ENCODE data around the gene RFLNA.

The RFLNA gene

DNA sequence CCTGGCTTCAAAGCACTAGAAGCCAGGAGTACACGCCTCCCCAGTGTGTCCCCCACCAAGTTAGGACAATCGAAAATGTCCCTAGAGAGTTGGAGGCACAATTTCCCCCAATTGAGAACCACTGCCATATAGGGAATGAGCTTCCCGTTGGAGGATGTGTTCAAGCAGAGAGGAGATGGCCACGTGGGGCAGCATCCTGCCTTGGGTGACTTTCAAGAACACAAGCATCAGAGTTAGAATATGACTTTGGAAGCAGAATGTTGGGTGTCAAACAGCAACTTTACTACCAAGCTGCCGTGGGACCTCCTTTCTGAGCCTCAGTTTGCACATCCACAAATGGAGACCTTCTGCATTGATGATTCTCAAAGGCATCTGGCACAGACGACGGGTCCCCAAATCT lies 56.5 kb downstream of the RFLNA start:
- TF ChIP-seq CTCF (IDR thresholded peaks at IDR 0.05; ENCODE audit: low read length) (no peak), EZH2 (IDR thresholded peaks at IDR 0.05; ENCODE audit: borderline replicate concordance, low read length) (no peak)
- H3K27ac ChIP-seq (ENCODE audit: low read depth, low read length, poor library complexity, severe bottlenecking) = no peak overlapping the region
- H2AFZ ChIP-seq (ENCODE audit: low read length) = no peak overlapping the region
- H3K4me1 ChIP-seq (ENCODE audit: insufficient read depth, low read length, severe bottlenecking) = peaks cover 12% of the 10 kb centered on the region
- no peak overlapping the region for H3K9ac ChIP-seq (ENCODE audit: low read length)
- H3K27me3 ChIP-seq (ENCODE audit: insufficient read depth, low read length) = no peaks in the 10 kb centered on the region
- peaks cover 20% of the 10 kb centered on the region; the same call in 1 of the 2 replicates for H3K36me3 ChIP-seq (ENCODE audit: insufficient read depth, low read length)
- no peak overlapping the region for H3K4me2 ChIP-seq (ENCODE audit: low read length)
- no peaks in the 10 kb centered on the region for H4K20me1 ChIP-seq (ENCODE audit: insufficient read depth, low read length)
- H3K9me2 ChIP-seq (ENCODE audit: low read depth, low read length) = no peaks in the 10 kb centered on the region
- no peaks in the 10 kb centered on the region for H3K79me2 ChIP-seq (ENCODE audit: insufficient read depth, low read length)
- H3F3A ChIP-seq (ENCODE audit: insufficient read depth, low read length) = no peaks in the 10 kb centered on the region
- no peak overlapping the region for H3K4me3 ChIP-seq (ENCODE audit: low read depth, low read length, poor library complexity, severe bottlenecking)
- H3K9me3 ChIP-seq (ENCODE audit: low read length) = no peaks in the 10 kb centered on the region

DNA sequence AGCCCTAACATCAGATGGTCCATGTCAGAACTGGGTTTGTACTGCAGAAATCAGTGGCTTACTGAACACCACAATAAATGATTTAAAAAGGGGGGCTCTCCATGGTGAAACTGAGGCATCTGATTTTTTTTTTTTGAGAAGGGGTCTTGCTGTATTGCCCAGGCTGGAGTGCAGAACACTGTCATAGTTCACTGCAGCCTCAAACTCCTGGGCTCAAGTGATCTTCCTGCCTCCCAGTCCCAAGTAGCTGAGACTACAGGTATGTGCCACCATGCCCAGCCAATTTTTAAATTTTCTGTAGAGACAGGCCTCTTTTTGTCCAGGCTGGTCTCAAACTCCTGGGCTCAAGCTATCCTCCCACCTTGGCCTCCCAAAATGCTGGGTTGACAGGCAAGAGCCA lies 57.4 kb downstream of the RFLNA start:
- peaks cover 12% of the 10 kb centered on the region for H3K4me1 ChIP-seq (ENCODE audit: insufficient read depth, low read length, severe bottlenecking)
- H3K9me3 ChIP-seq (ENCODE audit: low read length) = no peaks in the 10 kb centered on the region
- H3K9ac ChIP-seq (ENCODE audit: low read length) = no peak overlapping the region
- no peak overlapping the region for H3K4me2 ChIP-seq (ENCODE audit: low read length)
- H3K4me3 ChIP-seq (ENCODE audit: low read depth, low read length, poor library complexity, severe bottlenecking) = no peak overlapping the region
- no peaks in the 10 kb centered on the region for H3K27me3 ChIP-seq (ENCODE audit: insufficient read depth, low read length)
- peaks cover 19% of the 10 kb centered on the region; the same call in 1 of the 2 replicates for H3K36me3 ChIP-seq (ENCODE audit: insufficient read depth, low read length)
- no peaks in the 10 kb centered on the region for H3K79me2 ChIP-seq (ENCODE audit: insufficient read depth, low read length)
- no peaks in the 10 kb centered on the region for H4K20me1 ChIP-seq (ENCODE audit: insufficient read depth, low read length)
- H3K27ac ChIP-seq (ENCODE audit: low read depth, low read length, poor library complexity, severe bottlenecking) = peak overlapping the region; percentile 45
- TF ChIP-seq CTCF (IDR thresholded peaks at IDR 0.05; ENCODE audit: low read length) = no peak
- no peaks in the 10 kb centered on the region for H3F3A ChIP-seq (ENCODE audit: insufficient read depth, low read length)
- H2AFZ ChIP-seq (ENCODE audit: low read length) = no peak overlapping the region
- no peaks in the 10 kb centered on the region for H3K9me2 ChIP-seq (ENCODE audit: low read depth, low read length)

- no peak overlapping the region for H3K4me3 ChIP-seq (ENCODE audit: low read depth, low read length, poor library complexity, severe bottlenecking)
- H3K9ac ChIP-seq (ENCODE audit: low read length) = no peak overlapping the region
- peak overlapping the region; percentile 45 for H3K27ac ChIP-seq (ENCODE audit: low read depth, low read length, poor library complexity, severe bottlenecking)
- no peaks in the 10 kb centered on the region for H4K20me1 ChIP-seq (ENCODE audit: insufficient read depth, low read length)
- H3K27me3 ChIP-seq (ENCODE audit: insufficient read depth, low read length) = no peaks in the 10 kb centered on the region
- H3K9me3 ChIP-seq (ENCODE audit: low read length) = no peaks in the 10 kb centered on the region
- no peaks in the 10 kb centered on the region for H3F3A ChIP-seq (ENCODE audit: insufficient read depth, low read length)
- no peak for TF ChIP-seq EZH2 (IDR thresholded peaks at IDR 0.05; ENCODE audit: borderline replicate concordance, low read length)
- TF ChIP-seq CTCF (IDR thresholded peaks at IDR 0.05; ENCODE audit: low read length) = no peak
- H3K9me2 ChIP-seq (ENCODE audit: low read depth, low read length) = no peaks in the 10 kb centered on the region
- H3K4me1 ChIP-seq (ENCODE audit: insufficient read depth, low read length, severe bottlenecking) = peaks cover 12% of the 10 kb centered on the region
- H3K79me2 ChIP-seq (ENCODE audit: insufficient read depth, low read length) = no peaks in the 10 kb centered on the region
- peaks cover 17% of the 10 kb centered on the region; the same call in 1 of the 2 replicates for H3K36me3 ChIP-seq (ENCODE audit: insufficient read depth, low read length)
- no peak overlapping the region for H3K4me2 ChIP-seq (ENCODE audit: low read length)
- H2AFZ ChIP-seq (ENCODE audit: low read length) = no peak overlapping the region
Measured at GRCh38 chr12:124352839-124353238, 57.9 kb downstream of the RFLNA start.
